B cell (primary cell): ENCODE results near the gene MBNL2. TPM values are rescaled to one million over a fixed set of nuclear protein-coding genes. Genes with fewer than 3 reads are reported as not detected.

Experiments used
- ATAC-seq: fragments of 200-7000 bp; cut with Tn5 transposase; one replicate; pipeline ENCODE4 v1.10.0; 2021; ENCODE audit warnings: low read depth, mild to moderate bottlenecking, moderate number of reproducible peaks, moderate library complexity
- CTCF ChIA-PET: fragments of 350-600 bp; sonication (Branson Sonifier 250); formaldehyde crosslinking; loops from one replicate; lab custom pipeline; 2021; ENCODE audit warnings: antibody characterized with exemption, inconsistent platforms; lab: Charles Lee
- POLR2A ChIA-PET: fragments of 350-600 bp; sonication (Branson Sonifier 250); formaldehyde crosslinking; loops from one replicate; lab custom pipeline; 2021; ENCODE audit warnings: antibody characterized with exemption; lab: Charles Lee
- DNase-seq: peaks from one replicate; pipeline ENCODE4 v3.0.0; 2013
- H2AFZ ChIP-seq: 2 replicates; pipeline ENCODE4 v1.6.1; 2012; ENCODE audit warnings: mild to moderate bottlenecking, low read depth, low read length; ENCODE audit not compliant: insufficient read depth, poor library complexity, severe bottlenecking
- H3K27ac ChIP-seq, 2 donors: 1 replicate in 1 of 2; 2 replicates in 1 of 2; pipeline ENCODE4 v1.5.1; 2012 to 2013; ENCODE audit warnings: low read length in 2 of 2, mild to moderate bottlenecking in 2 of 2, moderate library complexity in 1 of 2
- H3K27me3 ChIP-seq, 4 experiments: fragments of 200-600 bp in 1 of 4; sonication (generic) in 1 of 4; replicated peaks in 1 of 4; 1 replicate in 2 of 4; 2 replicates in 2 of 4; pipeline versions ENCODE4 v1.6.1 to v1.7.0; 2013 to 2016; ENCODE audit warnings: low read length in 3 of 4, mild to moderate bottlenecking in 2 of 4, mixed read lengths in 1 of 4, moderate library complexity in 1 of 4; ENCODE audit not compliant: insufficient read depth in 4 of 4, control insufficient read depth in 3 of 4; ENCODE audit errors: control extremely low read depth in 1 of 4
- H3K36me3 ChIP-seq, 2 experiments: replicated peaks in 1 of 2; 1 replicate in 1 of 2; 2 replicates in 1 of 2; pipeline versions ENCODE4 v1.6.1 to v1.7.1; 2013; ENCODE audit warnings: low read length in 1 of 2; ENCODE audit not compliant: insufficient read depth in 2 of 2, control insufficient read depth in 1 of 2; ENCODE audit errors: control extremely low read depth in 1 of 2, extremely low read depth in 1 of 2
- H3K4me1 ChIP-seq, 2 donors: fragments of 200-600 bp in 1 of 2; sonication (generic) in 1 of 2; 1 replicate in 1 of 2; 2 replicates in 1 of 2; pipeline versions ENCODE4 v1.5.1 to v1.6.1; 2013 to 2017; ENCODE audit warnings: low read length in 2 of 2; ENCODE audit not compliant: control insufficient read depth in 2 of 2, insufficient read depth in 2 of 2
- H3K4me2 ChIP-seq: replicated peaks from 2 replicates; pipeline ENCODE3; 2012; ENCODE audit warnings: mild to moderate bottlenecking, low read depth, low read length; ENCODE audit not compliant: poor library complexity, severe bottlenecking
- H3K4me3 ChIP-seq, 5 experiments: fragments of 200-600 bp in 1 of 5; sonication (generic) in 1 of 5; 1 replicate in 3 of 5; 2 replicates in 2 of 5; pipeline versions ENCODE4 v1.5.1 to v1.7.0; 2011 to 2016; ENCODE audit warnings: low read length in 4 of 5, mild to moderate bottlenecking in 4 of 5, low read depth in 2 of 5, control low read depth in 1 of 5, moderate library complexity in 1 of 5; ENCODE audit not compliant: insufficient read depth in 1 of 5; ENCODE audit errors: control extremely low read depth in 1 of 5, extremely low read depth in 1 of 5
- H3K79me2 ChIP-seq: fragments of 200-600 bp; sonication (generic); one replicate; pipeline ENCODE4 v1.6.0; 2016; ENCODE audit warnings: low read length; ENCODE audit not compliant: control insufficient read depth, insufficient read depth
- H3K9ac ChIP-seq: fragments of 200-600 bp; sonication (generic); 2 replicates; pipeline ENCODE4 v1.6.1; 2017; ENCODE audit warnings: mild to moderate bottlenecking, low read length, moderate library complexity
- H3K9me3 ChIP-seq, 3 donors: one replicate each; pipeline versions ENCODE4 v1.6.1 to v1.7.1; 2013; ENCODE audit warnings: low read length in 2 of 3; ENCODE audit not compliant: control insufficient read depth in 2 of 3, insufficient read depth in 1 of 3; ENCODE audit errors: control extremely low read depth in 1 of 3
- H4K20me1 ChIP-seq: 2 replicates; pipeline ENCODE4 v1.6.0; 2012; ENCODE audit warnings: mild to moderate bottlenecking, low read length; ENCODE audit not compliant: insufficient read depth, control insufficient read depth, poor library complexity, severe bottlenecking
- H3K27ac Mint-ChIP-seq: one replicate; pipeline ENCODE4 v1.8.0; 2021; ENCODE audit warnings: mixed read lengths
- H3K27me3 Mint-ChIP-seq: one replicate; pipeline ENCODE4 v1.8.0; 2021; ENCODE audit warnings: mixed read lengths
- H3K4me1 Mint-ChIP-seq: one replicate; pipeline ENCODE4 v1.8.0; 2021; ENCODE audit warnings: mixed read lengths
- H3K4me3 Mint-ChIP-seq: one replicate; pipeline ENCODE4 v1.8.0; 2021; ENCODE audit warnings: mixed read lengths
- H3K9me3 Mint-ChIP-seq: one replicate; pipeline ENCODE4 v1.8.0; 2022; ENCODE audit warnings: mixed read lengths; ENCODE audit not compliant: insufficient read depth
- CTCF ChIP-seq: fragments of 200-600 bp; IDR thresholded peaks from one replicate; pipeline ENCODE4 v1.8.0; 2022; ENCODE audit warnings: antibody characterized with exemption, mild to moderate bottlenecking
- EZH2 ChIP-seq: IDR thresholded peaks from 2 replicates; pipeline ENCODE4 v1.6.1; 2012; ENCODE audit warnings: borderline replicate concordance, low read depth, mild to moderate bottlenecking, moderate library complexity, low read length; ENCODE audit not compliant: insufficient read depth, poor library complexity, severe bottlenecking
- whole genome bisulfite sequencing: methylation state at CpG from one replicate; pipeline ENCODE4 v1.1.5; 2013; ENCODE audit warnings: missing lambda C conversion rate; ENCODE audit not compliant: insufficient coverage; 5-methylcytosine and 5-hydroxymethylcytosine counted together
- intact Hi-C: fragments of 100-400 bp; cut with micrococcal nuclease; formaldehyde crosslinking; loops from one replicate; pipeline ENCODE4 v1.10.0; 2022
- polyA plus RNA-seq: library from polyadenylated mRNA; depleted of rRNA; stranded (reverse); fragments of >200 nt; gene quantifications from 2 replicates; pipeline ENCODE4 v1.2.3, GENCODE V29; 2012
- total RNA-seq, 2 donors: library from RNA; stranded (reverse); fragments of 120-200 nt in 1 of 2; gene quantifications; 1 replicate in 1 of 2; 2 replicates in 1 of 2; pipeline versions ENCODE4 v1.2.3 to v1.2.4, GENCODE V29; 2013 to 2022

The MBNL2 gene
- total and polyA plus RNA-seq, 2 donors (not counting 1 experiment from before 2014, with no cell fraction given) = 6.9 to 50.1 TPM

GRCh38 chr13:97263160-97263559, 41.0 kb downstream of the MBNL2 start:
- intact Hi-C loops = no loop called here
- Histone ChIP-seq H3K27me3 (no peaks in the 10 kb centered on the region), H4K20me1 (peaks cover 87% of the 10 kb centered on the region), H3K79me2 (peaks cover 77% of the 10 kb centered on the region), H3K4me2 (no peak overlapping the region), H3K36me3 (peaks cover 4 to 12% of the 10 kb centered on the region in 2 experiments), H2AFZ (no peak overlapping the region), H3K4me3 (no peak overlapping the region), H3K9me3 (no peaks in the 10 kb centered on the region), H3K27ac (no peak overlapping the region), H3K9ac (no peak overlapping the region), H3K4me1 (peaks cover 15 to 21% of the 10 kb centered on the region in 2 donors)
- no peaks in the 10 kb centered on the region for H3K27me3 Mint-ChIP-seq
- no peak overlapping the region for H3K27ac Mint-ChIP-seq
- no peak overlapping the region for H3K4me3 Mint-ChIP-seq
- ChIA-PET CTCF (no interaction called here), POLR2A (no interaction called here)
- ATAC-seq (no peak), DNase-seq (no peak)
- 91% methylated on average over 1 of the region's 1 CpG for WGBS
- no peak for TF ChIP-seq EZH2
- no peak for TF ChIP-seq CTCF
- H3K4me1 Mint-ChIP-seq = peaks cover 46% of the 10 kb centered on the region
- no peaks in the 10 kb centered on the region for H3K9me3 Mint-ChIP-seq

- Mint-ChIP-seq H3K4me3 (no peak overlapping the region), H3K27ac (no peak overlapping the region), H3K27me3 (no peaks in the 10 kb centered on the region), H3K9me3 (no peaks in the 10 kb centered on the region), H3K4me1 (peaks cover 40% of the 10 kb centered on the region)
- Histone ChIP-seq H3K4me1 (peaks cover 15 to 21% of the 10 kb centered on the region in 2 donors), H3K27ac (no peak overlapping the region), H3K36me3 (peaks cover 5 to 22% of the 10 kb centered on the region in 2 experiments), H3K9ac (no peak overlapping the region), H3K4me2 (no peak overlapping the region), H4K20me1 (peaks cover 87% of the 10 kb centered on the region), H3K79me2 (peaks cover 80% of the 10 kb centered on the region), H3K9me3 (no peaks in the 10 kb centered on the region), H3K27me3 (no peaks in the 10 kb centered on the region), H3K4me3 (no peak overlapping the region), H2AFZ (no peak overlapping the region)
- POLR2A ChIA-PET = no interaction called here
- DNase-seq (no peak), ATAC-seq (no peak)
- intact Hi-C loops = no loop called here
- CTCF ChIA-PET = no interaction called here
- 100% methylated on average over 2 of the region's 3 CpGs for WGBS
- TF ChIP-seq CTCF (no peak), EZH2 (no peak)
Observed at GRCh38 chr13:97264663-97265062, 42.5 kb downstream of the MBNL2 start.
